ENCODE data around the gene RBP3. TPM values are rescaled to one million over a fixed set of nuclear protein-coding genes. Genes with fewer than 3 reads are reported as not detected.

Gene RBP3
- polyA plus RNA-seq, 4 donors: 0.01 to 0.03 TPM; not detected in 2

DNA sequence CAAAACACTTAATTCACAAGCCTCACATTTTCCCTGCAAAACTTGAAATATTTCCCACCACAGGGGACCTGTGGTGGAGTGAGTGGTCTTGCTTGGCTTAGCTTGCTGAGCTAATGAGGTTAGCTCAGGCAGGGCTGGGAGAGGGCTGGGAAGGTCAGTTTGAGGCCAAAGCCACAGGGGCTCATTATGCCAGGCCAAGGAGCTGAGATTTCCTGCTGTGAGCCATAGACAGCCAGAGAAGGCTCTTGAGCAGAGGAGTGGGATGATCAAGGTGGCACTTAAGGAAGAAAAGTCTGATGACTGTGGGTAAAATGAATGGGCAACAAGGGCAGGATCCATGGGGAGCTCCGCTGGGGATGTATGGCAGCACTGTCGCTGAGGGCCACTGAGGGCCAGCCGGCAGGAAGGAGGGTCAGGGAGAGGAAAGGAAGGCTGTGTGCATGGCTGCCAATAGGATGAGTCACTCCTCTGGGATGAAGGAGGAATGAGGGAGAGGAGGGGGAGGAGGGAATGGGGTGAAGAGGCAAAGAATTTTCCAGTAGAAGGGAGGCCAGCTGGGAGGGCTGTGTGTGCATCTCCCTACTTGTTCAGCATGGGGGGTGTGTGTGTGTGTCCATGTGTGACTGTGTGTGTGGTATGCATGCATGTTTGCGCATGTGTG, 54.6 kb downstream of the RBP3 start:
- peaks cover 0 to 2% (median 0%) of the 10 kb centered on the region in 3 donors for H3K27me3 ChIP-seq (ENCODE audit: control insufficient read depth in 3 of 3, insufficient read depth in 3 of 3, low read length in 3 of 3)
- H3K4me3 ChIP-seq (ENCODE audit: low read depth in 1 of 3, low read length in 3 of 3): no peak overlapping the region
- peaks cover 0 to 2% of the 10 kb centered on the region in 2 donors for H3K9me3 ChIP-seq (ENCODE audit: control insufficient read depth in 2 of 2, insufficient read depth in 1 of 2, low read depth in 1 of 2, low read length in 1 of 2)
- FAIRE-seq: no peak
- peaks cover 0 to 27% (median 14%) of the 10 kb centered on the region in 3 donors for H3K4me1 ChIP-seq (ENCODE audit: control insufficient read depth in 3 of 3, insufficient read depth in 2 of 3, low read depth in 1 of 3, low read length in 2 of 3)
- no peaks in the 10 kb centered on the region for H3K36me3 ChIP-seq (ENCODE audit: control insufficient read depth in 3 of 3, insufficient read depth in 2 of 3, low read depth in 1 of 3, low read length in 3 of 3)
- DNase-seq: peak; percentile 53 to 79
- H3K27ac ChIP-seq (ENCODE audit: low read depth in 1 of 3, low read length in 2 of 3): no peak overlapping the region
- WGBS, 3 donors: 55 to 74% (median 56%) methylated on average over 4 of the region's 4 CpGs

DNA sequence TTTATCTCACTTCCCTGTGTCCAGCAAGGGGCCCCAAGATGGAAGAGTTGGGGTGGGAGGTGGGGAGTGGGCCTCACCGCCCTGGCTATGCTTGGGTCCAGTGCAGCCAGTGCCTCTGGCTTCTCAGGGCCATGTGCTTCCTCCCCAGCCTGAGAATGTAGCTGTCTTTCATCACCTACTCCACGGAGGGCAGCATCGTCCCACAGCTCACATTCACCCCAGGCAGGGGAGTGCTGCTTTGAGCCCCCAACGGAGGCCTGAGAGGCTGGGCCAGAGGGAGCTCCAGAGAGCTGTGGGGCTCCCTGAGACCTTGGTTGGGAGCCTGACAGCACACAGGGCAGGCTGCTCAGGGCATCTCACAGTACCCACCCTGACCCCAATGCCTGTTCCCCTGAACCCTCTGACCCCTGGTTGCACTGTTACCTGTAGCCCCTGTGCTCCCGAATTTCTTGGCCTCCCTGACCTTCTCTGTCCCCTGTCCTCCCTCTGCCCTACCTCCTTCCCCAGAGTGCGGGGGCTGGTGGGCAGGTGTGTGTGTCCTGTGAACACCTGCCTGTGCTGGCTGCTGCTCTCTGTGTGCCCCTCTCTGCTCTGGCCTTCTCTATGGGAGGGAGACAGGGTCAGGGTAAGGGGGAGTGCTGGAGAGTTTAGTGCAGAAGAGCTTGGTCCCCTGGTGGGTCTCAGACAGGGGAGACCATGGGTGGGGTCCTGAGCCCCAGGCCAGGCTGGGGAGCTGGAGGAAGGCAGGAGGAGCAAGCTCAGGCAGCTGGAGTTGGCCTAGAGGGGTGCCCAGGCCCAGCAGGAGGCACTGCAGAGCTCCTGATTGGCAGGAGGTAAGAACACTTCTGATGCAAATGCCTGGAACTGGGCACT, 55.5 kb downstream of the RBP3 start:
- H3K4me1 ChIP-seq (ENCODE audit: control insufficient read depth in 3 of 3, insufficient read depth in 2 of 3, low read depth in 1 of 3, low read length in 2 of 3): peaks cover 0 to 27% (median 14%) of the 10 kb centered on the region in 3 donors
- H3K36me3 ChIP-seq (ENCODE audit: control insufficient read depth in 3 of 3, insufficient read depth in 2 of 3, low read depth in 1 of 3, low read length in 3 of 3): no peaks in the 10 kb centered on the region
- H3K4me3 ChIP-seq (ENCODE audit: low read depth in 1 of 3, low read length in 3 of 3): no peak overlapping the region
- H3K27me3 ChIP-seq (ENCODE audit: control insufficient read depth in 3 of 3, insufficient read depth in 3 of 3, low read length in 3 of 3): peaks cover 0 to 2% (median 0%) of the 10 kb centered on the region in 3 donors
- no peak overlapping the region for H3K27ac ChIP-seq (ENCODE audit: low read depth in 1 of 3, low read length in 2 of 3)
- H3K9me3 ChIP-seq (ENCODE audit: control insufficient read depth in 2 of 2, insufficient read depth in 1 of 2, low read depth in 1 of 2, low read length in 1 of 2): peaks cover 0 to under 1% of the 10 kb centered on the region in 2 donors
- FAIRE-seq (no peak), DNase-seq (no peak)
- WGBS, 3 donors: 79 to 85% (median 80%) methylated on average over 6 of the region's 6 CpGs

DNA sequence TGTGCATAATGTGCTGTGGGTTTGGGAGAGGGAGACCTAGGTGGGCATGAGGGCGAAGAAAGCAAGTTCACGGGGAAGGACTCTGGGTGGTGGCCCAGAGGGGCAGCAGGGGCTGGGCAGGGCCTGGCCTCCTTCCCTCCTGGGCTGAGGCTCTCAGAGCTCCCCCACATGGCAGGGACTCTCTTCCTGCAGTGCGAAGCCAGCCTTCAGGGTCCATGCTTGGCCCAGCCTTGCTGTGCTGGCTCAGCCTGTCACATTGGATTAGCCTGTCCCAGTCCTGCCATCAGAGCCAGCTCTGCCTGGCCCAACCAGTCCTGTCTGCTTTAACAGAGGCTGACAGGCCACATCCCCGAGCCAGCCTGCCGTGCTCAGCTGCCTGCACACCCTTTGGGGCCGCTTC, 56.3 kb downstream of the RBP3 start:
- DNase-seq (no peak), FAIRE-seq (no peak)
- H3K4me3 ChIP-seq (ENCODE audit: low read depth in 1 of 3, low read length in 3 of 3): no peak overlapping the region
- no peaks in the 10 kb centered on the region for H3K36me3 ChIP-seq (ENCODE audit: control insufficient read depth in 3 of 3, insufficient read depth in 2 of 3, low read depth in 1 of 3, low read length in 3 of 3)
- WGBS, 3 donors: 80 to 90% (median 86%) methylated on average over 6 of the region's 6 CpGs
- peaks cover 0 to 2% (median 0%) of the 10 kb centered on the region in 3 donors for H3K27me3 ChIP-seq (ENCODE audit: control insufficient read depth in 3 of 3, insufficient read depth in 3 of 3, low read length in 3 of 3)
- no peak overlapping the region for H3K27ac ChIP-seq (ENCODE audit: low read depth in 1 of 3, low read length in 2 of 3)
- H3K9me3 ChIP-seq (ENCODE audit: control insufficient read depth in 2 of 2, insufficient read depth in 1 of 2, low read depth in 1 of 2, low read length in 1 of 2): no peaks in the 10 kb centered on the region
- peaks cover 0 to 27% (median 14%) of the 10 kb centered on the region in 3 donors for H3K4me1 ChIP-seq (ENCODE audit: control insufficient read depth in 3 of 3, insufficient read depth in 2 of 3, low read depth in 1 of 3, low read length in 2 of 3)

- H3K4me3 ChIP-seq (ENCODE audit: low read depth in 1 of 3, low read length in 3 of 3): no peak overlapping the region
- no peaks in the 10 kb centered on the region for H3K36me3 ChIP-seq (ENCODE audit: control insufficient read depth in 3 of 3, insufficient read depth in 2 of 3, low read depth in 1 of 3, low read length in 3 of 3)
- peaks cover 0 to 27% (median 14%) of the 10 kb centered on the region in 3 donors for H3K4me1 ChIP-seq (ENCODE audit: control insufficient read depth in 3 of 3, insufficient read depth in 2 of 3, low read depth in 1 of 3, low read length in 2 of 3)
- FAIRE-seq: no peak
- no peaks in the 10 kb centered on the region for H3K9me3 ChIP-seq (ENCODE audit: control insufficient read depth in 2 of 2, insufficient read depth in 1 of 2, low read depth in 1 of 2, low read length in 1 of 2)
- no peak overlapping the region for H3K27ac ChIP-seq (ENCODE audit: low read depth in 1 of 3, low read length in 2 of 3)
- WGBS, 3 donors: 89 to 97% (median 96%) methylated on average over 2 of the region's 2 CpGs
- H3K27me3 ChIP-seq (ENCODE audit: control insufficient read depth in 3 of 3, insufficient read depth in 3 of 3, low read length in 3 of 3): no peaks in the 10 kb centered on the region
- DNase-seq: no peak
Observed at GRCh38 chr10:47404937-47405336, 56.8 kb downstream of the RBP3 start.

DNA sequence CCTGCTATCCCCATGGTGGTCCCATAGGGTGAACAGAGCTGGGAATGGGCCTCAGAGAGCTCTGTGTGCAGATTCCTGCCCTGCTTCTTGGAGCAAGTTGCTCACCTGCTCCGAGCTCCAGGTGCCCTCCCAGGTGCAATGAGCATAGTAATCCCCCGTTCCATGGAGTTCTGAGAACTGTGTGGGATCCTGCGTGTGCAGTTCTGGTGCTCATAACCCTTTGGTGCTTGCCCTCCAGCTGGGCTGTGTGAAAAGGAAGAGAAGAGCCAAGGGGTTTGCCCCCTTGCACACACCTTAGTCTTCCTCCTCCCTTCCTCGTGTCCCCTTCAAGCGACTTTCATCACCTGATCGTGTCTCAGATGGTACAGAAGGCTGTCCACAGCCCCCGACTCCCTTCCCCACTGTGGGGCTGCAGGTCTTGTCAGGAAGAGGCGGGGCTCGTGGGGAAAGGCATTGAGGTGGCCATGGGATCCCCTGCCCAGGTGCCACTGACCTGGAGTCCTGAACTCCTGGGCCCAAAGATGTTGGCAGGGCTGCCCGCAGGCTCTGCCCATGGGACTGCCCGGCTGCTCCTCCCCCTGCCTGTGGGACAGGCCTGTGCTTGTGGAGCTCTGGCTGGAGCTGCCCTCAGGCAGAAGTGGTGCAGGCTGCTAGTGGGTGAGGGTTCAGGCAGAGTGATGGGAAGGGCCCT, 57.8 kb downstream of the RBP3 start:
- no peak for DNase-seq
- Histone ChIP-seq H3K4me3 (ENCODE audit: low read depth in 1 of 3, low read length in 3 of 3) (no peak overlapping the region), H3K4me1 (ENCODE audit: control insufficient read depth in 3 of 3, insufficient read depth in 2 of 3, low read depth in 1 of 3, low read length in 2 of 3) (peaks cover 0 to 27% (median 14%) of the 10 kb centered on the region in 3 donors), H3K27ac (ENCODE audit: low read depth in 1 of 3, low read length in 2 of 3) (peak overlapping the region; percentile 5 to 79 (median 67)), H3K36me3 (ENCODE audit: control insufficient read depth in 3 of 3, insufficient read depth in 2 of 3, low read depth in 1 of 3, low read length in 3 of 3) (no peaks in the 10 kb centered on the region), H3K9me3 (ENCODE audit: control insufficient read depth in 2 of 2, insufficient read depth in 1 of 2, low read depth in 1 of 2, low read length in 1 of 2) (no peaks in the 10 kb centered on the region), H3K27me3 (ENCODE audit: control insufficient read depth in 3 of 3, insufficient read depth in 3 of 3, low read length in 3 of 3) (no peaks in the 10 kb centered on the region)
- 77 to 89% (median 83%) methylated on average over 11 of the region's 11 CpGs for WGBS, 3 donors
- no peak for FAIRE-seq

DNA sequence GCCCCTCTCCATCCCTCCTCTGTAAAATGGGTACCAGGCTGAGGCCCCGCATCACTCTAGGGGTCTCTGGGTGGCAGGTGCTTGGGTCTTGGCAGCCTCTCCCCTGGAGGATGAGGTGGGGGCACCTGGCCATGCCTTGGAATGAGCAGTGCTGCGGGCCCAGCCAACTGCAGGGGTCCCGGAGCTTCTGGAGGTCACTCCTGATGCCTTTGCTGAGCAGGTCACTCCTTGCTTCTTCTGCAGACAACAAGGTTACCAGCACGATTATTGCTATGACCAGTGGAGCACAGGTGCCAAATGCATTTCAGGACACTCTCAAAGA, 58.3 kb downstream of the RBP3 start:
- Histone ChIP-seq H3K27me3 (ENCODE audit: control insufficient read depth in 3 of 3, insufficient read depth in 3 of 3, low read length in 3 of 3) (no peaks in the 10 kb centered on the region), H3K9me3 (ENCODE audit: control insufficient read depth in 2 of 2, insufficient read depth in 1 of 2, low read depth in 1 of 2, low read length in 1 of 2) (no peaks in the 10 kb centered on the region), H3K36me3 (ENCODE audit: control insufficient read depth in 3 of 3, insufficient read depth in 2 of 3, low read depth in 1 of 3, low read length in 3 of 3) (no peaks in the 10 kb centered on the region), H3K4me3 (ENCODE audit: low read depth in 1 of 3, low read length in 3 of 3) (no peak overlapping the region), H3K4me1 (ENCODE audit: control insufficient read depth in 3 of 3, insufficient read depth in 2 of 3, low read depth in 1 of 3, low read length in 2 of 3) (peaks cover 0 to 27% (median 14%) of the 10 kb centered on the region in 3 donors), H3K27ac (ENCODE audit: low read depth in 1 of 3, low read length in 2 of 3) (peak overlapping the region; percentile 5 to 79 (median 67))
- FAIRE-seq (no peak), DNase-seq (no peak)
- 52 to 80% (median 68%) methylated on average over 4 of the region's 4 CpGs for WGBS, 3 donors

- H3K4me3 ChIP-seq (ENCODE audit: low read depth in 1 of 3, low read length in 3 of 3): no peak overlapping the region
- 64 to 78% (median 64%) methylated on average over 9 of the region's 9 CpGs for WGBS, 3 donors
Observed at GRCh38 chr10:47406870-47407691, 58.9 kb downstream of the RBP3 start.

More at GRCh38 chr10:47406870-47407691, 58.9 kb downstream of the RBP3 start:
- Histone ChIP-seq H3K4me1 (ENCODE audit: control insufficient read depth in 3 of 3, insufficient read depth in 2 of 3, low read depth in 1 of 3, low read length in 2 of 3) (peaks cover 0 to 27% (median 14%) of the 10 kb centered on the region in 3 donors), H3K27me3 (ENCODE audit: control insufficient read depth in 3 of 3, insufficient read depth in 3 of 3, low read length in 3 of 3) (no peaks in the 10 kb centered on the region), H3K27ac (ENCODE audit: low read depth in 1 of 3, low read length in 2 of 3) (peak overlapping the region in 2 of 3 donors; percentile 39 to 67), H3K9me3 (ENCODE audit: control insufficient read depth in 2 of 2, insufficient read depth in 1 of 2, low read depth in 1 of 2, low read length in 1 of 2) (no peaks in the 10 kb centered on the region), H3K36me3 (ENCODE audit: control insufficient read depth in 3 of 3, insufficient read depth in 2 of 3, low read depth in 1 of 3, low read length in 3 of 3) (no peaks in the 10 kb centered on the region)
- DNase-seq (peak; percentile 90 to 98), FAIRE-seq (no peak)

Measured in small intestine (tissue), 7 donors.